Lower lobe of right lung (tissue), 2 donors: ENCODE data around the gene RASSF3. TPM values are rescaled to one million over a fixed set of nuclear protein-coding genes. Genes with fewer than 3 reads are reported as not detected.

Experiments
- ATAC-seq, 2 donors: fragments of 200-7000 bp; cut with Tn5 transposase; one replicate each; pipeline ENCODE4 v1.9.1; 2020 to 2022; ENCODE audit warnings: mild to moderate bottlenecking in 2 of 2, moderate library complexity in 2 of 2
- DNase-seq: peaks from one replicate; pipeline ENCODE4 v3.0.0-alpha.2; 2020
- H3K27ac ChIP-seq: fragments of 200-600 bp; one replicate; pipeline ENCODE4 v1.8.0; 2022
- H3K27me3 ChIP-seq: fragments of 200-600 bp; one replicate; pipeline ENCODE4 v1.8.0; 2022; ENCODE audit warnings: low read depth
- H3K36me3 ChIP-seq: fragments of 200-600 bp; one replicate; pipeline ENCODE4 v1.8.0; 2022; ENCODE audit warnings: mild to moderate bottlenecking
- H3K4me1 ChIP-seq: fragments of 200-600 bp; one replicate; pipeline ENCODE4 v1.8.0; 2022
- H3K4me3 ChIP-seq: fragments of 200-600 bp; one replicate; pipeline ENCODE4 v1.8.0; 2022; ENCODE audit warnings: mild to moderate bottlenecking
- H3K9me3 ChIP-seq: fragments of 200-600 bp; one replicate; pipeline ENCODE4 v1.8.0; 2022
- CTCF ChIP-seq: fragments of 200-600 bp; IDR thresholded peaks from one replicate; pipeline ENCODE4 v1.8.0; 2022; ENCODE audit warnings: antibody characterized with exemption, mild to moderate bottlenecking
- intact Hi-C: fragments of 100-400 bp; cut with DNase I; formaldehyde crosslinking; loops from one replicate; pipeline ENCODE4 v1.11.0; 2022
- total RNA-seq: library from RNA; stranded (reverse); fragmentation: NEBNext Ultra II Directional; extraction: Animal tissue kit (Norgen Biotek cat#: 25700); gene quantifications from one replicate; pipeline ENCODE4 v1.2.1, GENCODE V29; 2021
- donor health status: DM: no; HTN: yes; CAD: no; lungs with severe emphysema.

RASSF3 gene
- total RNA-seq, 1 donor from 2014 or later, result 82.7 TPM

GRCh38 chr12:64714551-64714968 is 104.3 kb downstream of the RASSF3 start:
- DNase-seq (no peak), ATAC-seq (peak; percentile 62 to 68)
- H3K27ac ChIP-seq, result no peak overlapping the region
- no peaks in the 10 kb centered on the region for H3K27me3 ChIP-seq
- intact Hi-C loops, result no loop called here
- no peak for TF ChIP-seq CTCF
- no peaks in the 10 kb centered on the region for H3K4me1 ChIP-seq
- H3K9me3 ChIP-seq, result no peaks in the 10 kb centered on the region
- no peak overlapping the region for H3K4me3 ChIP-seq
- H3K36me3 ChIP-seq, result peaks cover 79% of the 10 kb centered on the region

GRCh38 chr12:64716371-64716770 is 106.1 kb downstream of the RASSF3 start:
- no peaks in the 10 kb centered on the region for H3K27me3 ChIP-seq
- TF ChIP-seq CTCF, result no peak
- no peaks in the 10 kb centered on the region for H3K9me3 ChIP-seq
- H3K4me3 ChIP-seq, result no peak overlapping the region
- H3K27ac ChIP-seq, result no peak overlapping the region
- H3K36me3 ChIP-seq, result peaks cover 93% of the 10 kb centered on the region
- H3K4me1 ChIP-seq, result no peaks in the 10 kb centered on the region
- intact Hi-C loops, result no loop called here
- DNase-seq (no peak), ATAC-seq (no peak)

- Histone ChIP-seq H3K27me3 (no peaks in the 10 kb centered on the region), H3K36me3 (peaks cover 99% of the 10 kb centered on the region), H3K27ac (no peak overlapping the region), H3K4me3 (no peak overlapping the region), H3K4me1 (no peaks in the 10 kb centered on the region), H3K9me3 (no peaks in the 10 kb centered on the region)
- ATAC-seq (no peak), DNase-seq (no peak)
- no peak for TF ChIP-seq CTCF
- intact Hi-C loops, result no loop called here
Measured at GRCh38 chr12:64716839-64717455, 106.7 kb downstream of the RASSF3 start.

GRCh38 chr12:64718649-64719048 is 108.4 kb downstream of the RASSF3 start:
- intact Hi-C loops, result no loop called here
- DNase-seq, result no peak
- no peak for ATAC-seq
- TF ChIP-seq CTCF, result no peak
- no peaks in the 10 kb centered on the region for H3K27me3 ChIP-seq
- H3K4me3 ChIP-seq, result no peak overlapping the region
- no peaks in the 10 kb centered on the region for H3K4me1 ChIP-seq
- no peaks in the 10 kb centered on the region for H3K9me3 ChIP-seq
- H3K36me3 ChIP-seq, result peaks cover 99% of the 10 kb centered on the region
- no peak overlapping the region for H3K27ac ChIP-seq

GRCh38 chr12:64720884-64721283 is 110.6 kb downstream of the RASSF3 start:
- ATAC-seq, result no peak

More at GRCh38 chr12:64720884-64721283, 110.6 kb downstream of the RASSF3 start:
- Histone ChIP-seq H3K27me3 (no peaks in the 10 kb centered on the region), H3K27ac (no peak overlapping the region), H3K4me3 (no peak overlapping the region), H3K4me1 (no peaks in the 10 kb centered on the region), H3K36me3 (peaks cover 91% of the 10 kb centered on the region), H3K9me3 (no peaks in the 10 kb centered on the region)
- no peak for TF ChIP-seq CTCF
- intact Hi-C loops, result no loop called here
- DNase-seq, result no peak
